Esophagus muscularis mucosa (tissue), 4 donors: ENCODE results near the gene EDC3. TPM values are rescaled to one million over a fixed set of nuclear protein-coding genes. Genes with fewer than 3 reads are reported as not detected.
"Not testable (repeated sequence)": the region's sequence is repeated elsewhere in the genome, so short reads cannot be mapped to it uniquely, and the experiment has no call there.

Experiments used
- DNase-seq: peaks from one replicate; pipeline ENCODE4 v3.0.0-alpha.2; 2017; ENCODE audit errors: extremely low spot score
- H3K27ac ChIP-seq, 4 donors: fragments of 200-600 bp; sonication (generic); replicated peaks in 1 of 4; 1 replicate in 3 of 4; 2 replicates in 1 of 4; pipeline ENCODE4 v1.5.1; 2016 to 2019; ENCODE audit warnings: mild to moderate bottlenecking in 1 of 4
- H3K27me3 ChIP-seq, 4 donors: fragments of 200-600 bp; sonication (generic); one replicate each; pipeline versions ENCODE4 v1.5.1 to v1.6.0; 2016 to 2019
- H3K36me3 ChIP-seq, 4 donors: fragments of 200-600 bp; sonication (generic); one replicate each; pipeline ENCODE4 v1.5.1; 2016 to 2019
- H3K4me1 ChIP-seq, 4 donors: fragments of 200-600 bp; sonication (generic); one replicate each; pipeline ENCODE4 v1.5.1; 2016 to 2019
- H3K4me3 ChIP-seq, 4 donors: fragments of 200-600 bp; sonication (generic); 1 replicate in 2 of 4; 2 replicates in 2 of 4; pipeline ENCODE4 v1.5.1; 2016 to 2019; ENCODE audit warnings: mild to moderate bottlenecking in 4 of 4, moderate library complexity in 1 of 4
- H3K9me3 ChIP-seq, 4 donors: fragments of 200-600 bp; sonication (generic); 1 replicate in 3 of 4; 2 replicates in 1 of 4; pipeline ENCODE4 v1.5.1; 2016 to 2019
- EP300 ChIP-seq: sonication (generic); formaldehyde crosslinking; IDR thresholded peaks from one replicate; pipeline ENCODE4 v1.6.1; 2017; ENCODE audit warnings: antibody characterized with exemption
- POLR2A ChIP-seq: fragments of 450-650 bp; IDR thresholded peaks from one replicate; pipeline ENCODE4 v1.6.1; 2017; ENCODE audit warnings: antibody characterized with exemption, moderate library complexity, mild to moderate bottlenecking, low read depth
- POLR2AphosphoS5 ChIP-seq, 2 donors: sonication (generic); formaldehyde crosslinking; IDR thresholded peaks; one replicate each; pipeline ENCODE4 v1.6.1; 2017; ENCODE audit warnings: antibody characterized with exemption in 2 of 2
- WGBS: methylation state at CpG from one replicate; pipeline ENCODE4 v1.1.5; 2018; 5-methylcytosine and 5-hydroxymethylcytosine counted together
- intact Hi-C: fragments of 100-400 bp; cut with DNase I; formaldehyde crosslinking; loops from one replicate; pipeline ENCODE4 v1.15.1; 2023
- total RNA-seq, 4 donors: library from RNA; depleted of rRNA; stranded (reverse); fragments of >200 nt; gene quantifications; one replicate each; pipeline versions ENCODE4 v1.1.0 to v1.2.1, GENCODE V29; 2016
- TF ChIP-seq, protein P1 (sequence below), 3 experiments: fragments of 200-600 bp in 2 of 3; fragments of 450-650 bp in 1 of 3; sonication (generic) in 2 of 3; IDR thresholded peaks; one replicate each; pipeline ENCODE4 v1.5.1; 2017 to 2019; ENCODE audit warnings: antibody characterized with exemption in 3 of 3, mild to moderate bottlenecking in 2 of 3, moderate library complexity in 1 of 3

The EDC3 gene
- total RNA-seq, 4 donors from 2014 or later: 9.6 to 19.5 (median 17.9) TPM

DNA sequence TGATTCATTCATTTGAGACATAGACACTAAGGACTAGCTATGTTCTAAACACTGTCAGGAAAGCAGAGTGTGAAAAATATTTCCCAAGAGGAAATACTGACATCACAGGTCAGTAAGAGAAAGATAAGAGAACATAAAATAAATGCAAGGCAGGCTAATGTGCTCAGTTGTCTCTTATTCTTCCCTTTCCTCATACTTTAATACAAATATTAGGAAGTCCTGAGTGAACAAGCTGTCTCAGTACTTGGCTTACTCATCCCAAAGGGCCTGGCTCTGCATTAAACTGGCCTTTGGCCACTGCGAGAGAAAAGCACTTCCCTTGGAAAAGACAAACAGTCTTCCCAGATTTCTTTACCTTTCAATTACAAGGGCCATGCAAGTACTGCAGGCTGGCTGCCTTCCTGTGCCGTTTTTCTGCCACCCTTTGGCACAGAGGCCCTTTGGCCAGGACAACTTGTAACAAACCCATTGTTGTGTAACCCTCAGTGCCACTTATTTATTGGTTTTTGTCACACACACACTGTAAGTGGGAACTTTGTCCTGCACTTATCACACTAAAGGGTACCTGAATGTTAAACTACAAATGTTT lies 31.7 kb downstream of the EDC3 start:
- H3K27ac ChIP-seq: peak overlapping the region in 3 of 4 donors; percentile 29 to 63 (median 41)
- no peak for DNase-seq
- 11% methylated on average over 2 of the region's 2 CpGs for WGBS

DNA sequence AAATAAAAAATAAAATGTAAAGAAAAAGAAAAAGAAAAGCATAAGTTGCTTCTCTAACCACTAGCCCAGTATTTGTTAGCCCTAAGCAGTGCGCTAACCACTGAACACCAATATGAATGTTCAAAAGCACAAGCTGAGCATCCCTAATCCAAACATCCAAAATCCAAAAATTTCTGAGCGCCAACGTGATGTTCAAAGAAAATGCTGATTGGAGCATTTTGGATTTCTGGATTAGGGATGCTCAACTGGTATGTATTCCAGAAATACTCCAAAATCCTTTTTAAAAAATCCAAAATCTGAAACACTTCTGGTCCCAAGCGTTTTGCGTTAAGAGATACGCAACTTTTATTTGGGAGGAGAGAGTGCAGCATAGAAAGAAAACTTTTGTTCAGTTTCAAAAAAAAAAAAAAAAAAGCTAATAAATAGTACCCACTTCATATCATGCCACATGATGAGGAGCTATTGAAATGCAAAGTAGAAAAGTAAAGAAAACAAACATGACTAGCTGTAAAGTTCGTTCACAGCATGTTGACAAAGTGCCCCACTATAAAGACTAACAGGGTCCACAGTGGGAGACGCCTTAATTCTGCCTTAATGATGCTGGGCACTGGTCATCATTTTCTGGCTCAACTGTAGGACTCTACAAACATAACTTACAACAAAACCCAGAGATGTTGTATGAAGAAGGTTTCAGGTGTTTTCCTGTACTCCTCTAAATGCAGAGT lies 32.4 kb downstream of the EDC3 start:
- peaks cover 29 to 33% (median 31%) of the 10 kb centered on the region in 4 donors for H3K4me1 ChIP-seq
- peaks cover 0 to 10% (median 2%) of the 10 kb centered on the region in 4 donors for H3K36me3 ChIP-seq
- intact Hi-C loops: no loop called here
- DNase-seq: no peak
- no peak for TF ChIP-seq POLR2A
- TF ChIP-seq POLR2AphosphoS5 (IDR thresholded peaks at IDR 0.05): no peak
- TF ChIP-seq, protein P1, sequence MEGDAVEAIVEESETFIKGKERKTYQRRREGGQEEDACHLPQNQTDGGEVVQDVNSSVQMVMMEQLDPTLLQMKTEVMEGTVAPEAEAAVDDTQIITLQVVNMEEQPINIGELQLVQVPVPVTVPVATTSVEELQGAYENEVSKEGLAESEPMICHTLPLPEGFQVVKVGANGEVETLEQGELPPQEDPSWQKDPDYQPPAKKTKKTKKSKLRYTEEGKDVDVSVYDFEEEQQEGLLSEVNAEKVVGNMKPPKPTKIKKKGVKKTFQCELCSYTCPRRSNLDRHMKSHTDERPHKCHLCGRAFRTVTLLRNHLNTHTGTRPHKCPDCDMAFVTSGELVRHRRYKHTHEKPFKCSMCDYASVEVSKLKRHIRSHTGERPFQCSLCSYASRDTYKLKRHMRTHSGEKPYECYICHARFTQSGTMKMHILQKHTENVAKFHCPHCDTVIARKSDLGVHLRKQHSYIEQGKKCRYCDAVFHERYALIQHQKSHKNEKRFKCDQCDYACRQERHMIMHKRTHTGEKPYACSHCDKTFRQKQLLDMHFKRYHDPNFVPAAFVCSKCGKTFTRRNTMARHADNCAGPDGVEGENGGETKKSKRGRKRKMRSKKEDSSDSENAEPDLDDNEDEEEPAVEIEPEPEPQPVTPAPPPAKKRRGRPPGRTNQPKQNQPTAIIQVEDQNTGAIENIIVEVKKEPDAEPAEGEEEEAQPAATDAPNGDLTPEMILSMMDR (IDR thresholded peaks at IDR 0.05): no peak
- TF ChIP-seq EP300: no peak
- no peaks in the 10 kb centered on the region for H3K9me3 ChIP-seq
- 91% methylated on average over 8 of the region's 8 CpGs for WGBS
- no peaks in the 10 kb centered on the region for H3K27me3 ChIP-seq
- no peak overlapping the region for H3K4me3 ChIP-seq
- H3K27ac ChIP-seq: peak overlapping the region in 2 of 4 donors; percentile 41 to 63

More for the DNA sequence above, 31.7 kb downstream of the EDC3 start:
- intact Hi-C loops: no loop called here
- Histone ChIP-seq H3K4me1 (peaks cover 29 to 33% (median 31%) of the 10 kb centered on the region in 4 donors), H3K36me3 (peaks cover 0 to 15% (median 5%) of the 10 kb centered on the region in 4 donors), H3K27me3 (no peaks in the 10 kb centered on the region), H3K4me3 (no peak overlapping the region), H3K9me3 (no peaks in the 10 kb centered on the region)
- TF ChIP-seq POLR2AphosphoS5 (IDR thresholded peaks at IDR 0.05) (peak in 1 of 2 donors; percentile 23), EP300 (no peak)

DNA sequence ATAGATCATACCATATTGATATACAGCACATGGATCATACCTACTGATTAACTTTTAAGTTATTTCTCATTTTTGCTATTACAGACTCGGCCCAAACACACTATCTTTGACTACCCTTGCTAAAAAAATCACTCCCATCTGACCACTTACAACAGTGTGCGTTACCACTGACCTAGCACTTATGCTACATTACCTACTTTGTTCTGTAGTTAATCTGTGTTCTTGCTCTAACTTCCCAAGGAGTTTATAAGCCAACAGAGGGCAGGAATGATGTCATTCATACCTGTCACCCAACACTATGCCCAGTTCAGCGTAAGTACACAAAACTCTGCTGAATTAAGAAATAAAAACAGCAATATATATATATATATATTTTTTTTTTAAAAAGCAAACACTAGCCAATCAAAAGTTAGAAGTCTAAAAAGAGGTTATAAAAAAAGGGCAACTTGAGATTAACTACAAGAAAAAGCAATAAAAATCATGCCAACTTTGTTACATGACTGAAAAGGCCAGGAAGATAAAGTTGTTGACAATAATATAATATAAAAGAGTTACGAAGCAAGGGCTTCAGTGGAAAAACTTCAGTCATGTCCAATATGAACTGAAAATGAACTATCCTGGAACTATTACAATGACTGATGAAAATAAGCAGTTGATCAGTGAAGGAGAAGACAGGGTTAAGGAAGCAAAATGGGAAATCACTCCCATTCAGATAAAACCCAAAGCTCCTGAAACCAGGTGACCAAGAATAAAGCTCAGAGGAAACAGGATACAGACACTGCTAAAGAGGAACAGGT lies 33.6 kb downstream of the EDC3 start:
- intact Hi-C loops: no loop called here

DNA sequence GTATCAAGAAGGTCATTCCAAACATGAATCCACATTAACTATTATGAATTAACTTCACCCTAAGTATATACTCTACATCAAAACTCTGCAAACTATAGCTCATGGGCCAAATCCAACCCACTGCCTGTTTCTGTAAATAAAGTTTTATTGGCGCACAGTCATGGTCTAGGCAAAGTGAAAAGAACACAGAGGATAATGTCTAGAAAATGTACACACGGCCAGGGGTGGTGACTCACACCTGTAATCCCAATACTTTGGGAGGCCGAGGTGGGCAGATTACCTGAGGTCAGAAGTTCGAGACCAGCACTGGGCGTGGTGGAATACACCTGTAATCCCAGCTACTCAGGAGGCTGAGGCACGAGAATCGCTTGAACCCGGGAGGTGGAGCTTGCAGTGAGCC lies 34.5 kb downstream of the EDC3 start:
- 98% methylated on average over 8 of the region's 8 CpGs for WGBS
- H3K27me3 ChIP-seq, DNase-seq, H3K27ac ChIP-seq, H3K9me3 ChIP-seq, intact Hi-C loops, H3K4me3 ChIP-seq, H3K36me3 ChIP-seq: not testable (repeated sequence)
- H3K4me1 ChIP-seq: peaks cover 29 to 42% (median 36%) of the 10 kb centered on the region in 4 donors

More for the DNA sequence above, 33.6 kb downstream of the EDC3 start:
- DNase-seq: no peak
- TF ChIP-seq POLR2A (no peak), EP300 (no peak), POLR2AphosphoS5 (IDR thresholded peaks at IDR 0.05) (no peak)
- TF ChIP-seq, protein P1 (IDR thresholded peaks at IDR 0.05): no peak
- WGBS: 89% methylated on average over 4 of the region's 4 CpGs
- no peaks in the 10 kb centered on the region for H3K9me3 ChIP-seq
- H3K27me3 ChIP-seq: no peaks in the 10 kb centered on the region
- peaks cover 29 to 33% (median 32%) of the 10 kb centered on the region in 4 donors for H3K4me1 ChIP-seq
- no peak overlapping the region for H3K4me3 ChIP-seq
- H3K27ac ChIP-seq: peak overlapping the region in 1 of 4 donors; percentile 17
- H3K36me3 ChIP-seq: no peaks in the 10 kb centered on the region

DNA sequence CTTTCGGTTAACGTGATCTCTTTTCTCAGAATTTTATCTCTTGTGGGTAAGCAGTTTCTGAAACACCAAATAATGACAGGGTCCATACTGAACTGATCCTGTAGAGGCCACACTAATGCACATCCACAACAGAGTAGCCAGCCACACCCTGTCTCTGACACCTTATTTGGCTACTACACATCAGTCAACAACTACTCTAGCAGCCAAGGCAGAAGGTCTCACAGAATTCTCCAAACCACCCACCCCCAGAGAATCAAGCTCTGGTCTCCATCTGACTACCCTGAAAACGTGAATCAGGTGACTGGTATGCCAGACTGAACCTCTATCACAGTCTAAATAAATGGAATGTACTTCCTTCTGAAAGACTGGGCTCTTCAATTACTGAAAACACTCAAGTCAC lies 38.0 kb downstream of the EDC3 start:
- no peaks in the 10 kb centered on the region for H3K9me3 ChIP-seq
- H3K4me1 ChIP-seq: peaks cover 31 to 46% (median 36%) of the 10 kb centered on the region in 4 donors
- TF ChIP-seq, protein P1 (IDR thresholded peaks at IDR 0.05): no peak
- TF ChIP-seq EP300 (no peak), POLR2A (no peak), POLR2AphosphoS5 (IDR thresholded peaks at IDR 0.05) (no peak)
- H3K27me3 ChIP-seq: no peaks in the 10 kb centered on the region
- WGBS: 86% methylated on average over 3 of the region's 3 CpGs
- no peak overlapping the region for H3K27ac ChIP-seq
- DNase-seq: no peak
- intact Hi-C loops: no loop called here
- H3K36me3 ChIP-seq: peaks cover 0 to 10% (median 4%) of the 10 kb centered on the region in 4 donors
- no peak overlapping the region for H3K4me3 ChIP-seq
